Loucy (cell line): Measurements from ENCODE around the gene APOLD1.

Experiments used
- H2AFZ ChIP-seq: fragments of 200-600 bp; sonication (generic); 2 replicates; pipeline ENCODE4 v1.6.0; 2016; ENCODE audit warnings: antibody characterized with exemption, mild to moderate bottlenecking, low read length, moderate library complexity
- H3F3A ChIP-seq: fragments of 200-600 bp; 2 replicates; pipeline ENCODE4 v1.6.0; 2016; ENCODE audit warnings: antibody characterized with exemption, low read depth, mild to moderate bottlenecking
- H3K27me3 ChIP-seq: fragments of 200-600 bp; sonication (generic); 2 replicates; pipeline ENCODE4 v1.6.1; 2014; ENCODE audit warnings: low read length, mild to moderate bottlenecking; ENCODE audit not compliant: insufficient read depth, poor library complexity, severe bottlenecking
- H3K36me3 ChIP-seq: fragments of 200-600 bp; sonication (generic); 2 replicates; pipeline ENCODE4 v1.6.1; 2016; ENCODE audit warnings: low read length; ENCODE audit not compliant: insufficient read depth
- H3K4me1 ChIP-seq: fragments of 200-600 bp; sonication (generic); 2 replicates; pipeline ENCODE4 v1.5.1; 2014; ENCODE audit warnings: low read length, mild to moderate bottlenecking; ENCODE audit not compliant: insufficient read depth, poor library complexity, severe bottlenecking
- H3K4me2 ChIP-seq: fragments of 200-600 bp; sonication (generic); 2 replicates; pipeline ENCODE4 v1.6.0; 2014; ENCODE audit warnings: antibody characterized with exemption, low read length, low read depth, mild to moderate bottlenecking; ENCODE audit not compliant: poor library complexity, severe bottlenecking
- H3K4me3 ChIP-seq: fragments of 200-600 bp; sonication (generic); 2 replicates; pipeline ENCODE4 v1.5.1; 2014; ENCODE audit warnings: low read length, mild to moderate bottlenecking, mixed read lengths; ENCODE audit not compliant: poor library complexity, severe bottlenecking
- H3K79me2 ChIP-seq: fragments of 200-600 bp; sonication (generic); 2 replicates; pipeline ENCODE4 v1.6.1; 2014; ENCODE audit warnings: low read length; ENCODE audit not compliant: insufficient read depth
- H3K9ac ChIP-seq: fragments of 200-600 bp; sonication (generic); 2 replicates; pipeline ENCODE4 v1.6.0; 2014; ENCODE audit warnings: mild to moderate bottlenecking, low read depth, low read length, moderate library complexity; ENCODE audit not compliant: poor library complexity, severe bottlenecking
- H3K9me2 ChIP-seq: fragments of 200-600 bp; sonication (generic); replicated peaks from 2 replicates; pipeline ENCODE4 v1.6.1; 2016; ENCODE audit warnings: low read depth, low read length, mixed read lengths
- H3K9me3 ChIP-seq: fragments of 200-600 bp; sonication (generic); 2 replicates; pipeline ENCODE4 v1.6.1; 2014; ENCODE audit warnings: mild to moderate bottlenecking, antibody characterized with exemption, low read length, low read depth; ENCODE audit not compliant: insufficient read depth
- H4K20me1 ChIP-seq: fragments of 200-600 bp; sonication (generic); 2 replicates; pipeline ENCODE4 v1.6.0; 2014; ENCODE audit warnings: antibody characterized with exemption, low read length, mild to moderate bottlenecking; ENCODE audit not compliant: insufficient read depth, poor library complexity, severe bottlenecking
- EZH2phosphoT487 ChIP-seq: fragments of 200-600 bp; IDR thresholded peaks from 2 replicates; pipeline ENCODE4 v1.6.1; 2018; ENCODE audit warnings: antibody characterized with exemption, mild to moderate bottlenecking, moderate library complexity, borderline replicate concordance
- TF ChIP-seq, protein P1 (sequence below): fragments of 200-600 bp; sonication (generic); conservative IDR thresholded peaks from 2 replicates; pipeline ENCODE4 v1.5.1; 2014; ENCODE audit warnings: mild to moderate bottlenecking, antibody characterized with exemption, low read length

Gene APOLD1

DNA sequence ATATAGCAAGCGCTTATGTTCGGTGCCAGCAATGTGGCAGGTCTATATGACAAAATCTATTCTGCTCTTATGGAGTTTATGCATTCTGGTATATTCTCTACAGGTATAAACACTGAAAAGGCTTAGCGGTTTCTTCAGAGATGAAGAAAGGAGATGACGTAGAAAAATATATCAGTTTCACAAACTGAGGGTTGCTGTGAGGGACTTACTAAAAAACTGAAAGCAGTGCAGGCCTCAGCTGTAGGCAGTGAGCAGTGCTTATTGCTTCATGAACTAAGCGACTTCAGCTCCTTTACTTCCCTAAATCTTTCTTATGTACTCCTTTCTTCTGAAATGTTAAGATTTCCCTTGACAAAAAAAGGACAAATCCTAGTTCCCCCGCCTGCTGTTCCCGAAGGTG, 32.2 kb downstream of the APOLD1 start:
- Histone ChIP-seq H3K4me2 (peak overlapping the region; percentile 99), H2AFZ (no peak overlapping the region), H3K9me2 (no peaks in the 10 kb centered on the region), H3K4me1 (peaks cover 54% of the 10 kb centered on the region), H3K27me3 (no peaks in the 10 kb centered on the region), H3F3A (no peaks in the 10 kb centered on the region), H3K9me3 (no peaks in the 10 kb centered on the region), H3K4me3 (peak overlapping the region; percentile 83), H3K36me3 (peaks cover 21% of the 10 kb centered on the region; the same call in 1 of the 2 replicates), H4K20me1 (peaks cover 18% of the 10 kb centered on the region), H3K79me2 (peaks cover 76% of the 10 kb centered on the region), H3K9ac (no peak overlapping the region)
- TF ChIP-seq, protein P1, sequence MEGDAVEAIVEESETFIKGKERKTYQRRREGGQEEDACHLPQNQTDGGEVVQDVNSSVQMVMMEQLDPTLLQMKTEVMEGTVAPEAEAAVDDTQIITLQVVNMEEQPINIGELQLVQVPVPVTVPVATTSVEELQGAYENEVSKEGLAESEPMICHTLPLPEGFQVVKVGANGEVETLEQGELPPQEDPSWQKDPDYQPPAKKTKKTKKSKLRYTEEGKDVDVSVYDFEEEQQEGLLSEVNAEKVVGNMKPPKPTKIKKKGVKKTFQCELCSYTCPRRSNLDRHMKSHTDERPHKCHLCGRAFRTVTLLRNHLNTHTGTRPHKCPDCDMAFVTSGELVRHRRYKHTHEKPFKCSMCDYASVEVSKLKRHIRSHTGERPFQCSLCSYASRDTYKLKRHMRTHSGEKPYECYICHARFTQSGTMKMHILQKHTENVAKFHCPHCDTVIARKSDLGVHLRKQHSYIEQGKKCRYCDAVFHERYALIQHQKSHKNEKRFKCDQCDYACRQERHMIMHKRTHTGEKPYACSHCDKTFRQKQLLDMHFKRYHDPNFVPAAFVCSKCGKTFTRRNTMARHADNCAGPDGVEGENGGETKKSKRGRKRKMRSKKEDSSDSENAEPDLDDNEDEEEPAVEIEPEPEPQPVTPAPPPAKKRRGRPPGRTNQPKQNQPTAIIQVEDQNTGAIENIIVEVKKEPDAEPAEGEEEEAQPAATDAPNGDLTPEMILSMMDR, result no peak
- TF ChIP-seq EZH2phosphoT487, result no peak

DNA sequence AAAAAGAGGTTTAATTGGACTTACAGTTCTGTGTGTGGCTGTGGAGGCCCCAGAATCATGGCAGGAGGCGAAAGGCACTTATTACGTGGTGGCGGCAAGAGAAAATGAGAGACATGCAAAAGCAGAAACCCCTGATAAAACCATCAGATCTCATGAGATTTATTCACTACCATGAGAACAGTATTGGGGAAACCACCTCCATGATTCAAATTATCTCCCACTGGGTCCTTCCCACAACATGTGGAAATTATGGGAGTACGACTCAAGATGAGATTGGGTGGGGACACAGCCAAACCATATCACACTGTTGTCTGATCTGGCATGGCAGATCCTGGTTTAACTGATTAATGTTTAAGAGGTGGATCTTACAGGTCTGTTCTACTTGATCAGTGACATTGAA, 33.2 kb downstream of the APOLD1 start:
- H3K9me2 ChIP-seq, result no peaks in the 10 kb centered on the region
- no peaks in the 10 kb centered on the region for H3K9me3 ChIP-seq
- H3K4me2 ChIP-seq, result peak overlapping the region; percentile 54
- H3K27me3 ChIP-seq, result no peaks in the 10 kb centered on the region
- peaks cover 71% of the 10 kb centered on the region for H3K79me2 ChIP-seq
- H4K20me1 ChIP-seq, result peaks cover 18% of the 10 kb centered on the region
- no peak overlapping the region for H3K4me3 ChIP-seq
- H3K9ac ChIP-seq, result no peak overlapping the region
- peaks cover 53% of the 10 kb centered on the region for H3K4me1 ChIP-seq
- TF ChIP-seq, protein P1, result no peak
- no peak for TF ChIP-seq EZH2phosphoT487
- H3K36me3 ChIP-seq, result peaks cover 32% of the 10 kb centered on the region
- no peak overlapping the region for H2AFZ ChIP-seq
- no peaks in the 10 kb centered on the region for H3F3A ChIP-seq

DNA sequence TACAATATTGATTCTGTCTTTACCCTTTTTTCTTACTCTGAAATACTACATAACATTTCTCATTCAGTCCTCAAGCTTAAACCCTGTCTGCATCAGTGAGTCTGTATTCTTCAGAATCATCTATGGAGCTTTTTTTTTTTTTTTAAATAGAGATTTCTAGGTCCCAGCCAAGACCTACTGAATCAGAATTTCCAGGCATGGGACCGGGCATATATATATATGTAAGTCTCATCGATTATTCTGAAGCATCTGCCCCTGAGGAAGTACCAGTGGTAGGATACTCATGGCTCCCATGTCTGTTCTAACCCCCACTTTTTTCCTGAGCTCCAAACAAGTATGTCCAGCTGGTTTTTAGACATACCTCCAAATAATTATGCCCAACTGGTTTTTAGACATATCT, 33.8 kb downstream of the APOLD1 start:
- TF ChIP-seq EZH2phosphoT487, result no peak
- TF ChIP-seq, protein P1, result no peak
- H3K79me2 ChIP-seq, result peaks cover 66% of the 10 kb centered on the region
- H3K27me3 ChIP-seq, result no peaks in the 10 kb centered on the region
- H2AFZ ChIP-seq, result no peak overlapping the region
- no peaks in the 10 kb centered on the region for H3K9me3 ChIP-seq
- H3K4me2 ChIP-seq, result peak overlapping the region; percentile 54
- no peaks in the 10 kb centered on the region for H3K9me2 ChIP-seq
- H3F3A ChIP-seq, result no peaks in the 10 kb centered on the region
- H3K4me1 ChIP-seq, result peaks cover 48% of the 10 kb centered on the region
- H3K4me3 ChIP-seq, result no peak overlapping the region
- H4K20me1 ChIP-seq, result peaks cover 18% of the 10 kb centered on the region
- H3K36me3 ChIP-seq, result peaks cover 37% of the 10 kb centered on the region
- H3K9ac ChIP-seq, result peak overlapping the region; percentile 2
